Esophagus (tissue), 2 donors: Measurements from ENCODE around the gene CDKL1. TPM values are rescaled to one million over a fixed set of nuclear protein-coding genes. Genes with fewer than 3 reads are reported as not detected.

Source experiments
- polyA plus RNA-seq, 2 donors: library from polyadenylated mRNA; stranded (reverse); fragments of 200-250 nt; gene quantifications; one replicate each; pipeline ENCODE4 v1.2.3, GENCODE V29; 2013
- donor health status: healthy with polysubstance abuse.
- donor health status: Bipolar disorder and iron deficiency.

Gene CDKL1
- polyA plus RNA-seq, 2 donors, result 1.6 to 1.7 TPM

Other genes starting within 250 kb of the CDKL1 start
- gene SOS2, start 165.3 kb downstream of the CDKL1 start, polyA plus RNA-seq, result 1 to 10 TPM; 6.4 to 6.8 TPM
- gene L2HGDH, start 84.7 kb downstream of the CDKL1 start, polyA plus RNA-seq, result 1 to 10 TPM; 1.9 to 4.6 TPM
- gene DMAC2L, start 84.6 kb downstream of the CDKL1 start, polyA plus RNA-seq, result 10 to 100 TPM; 16.0 to 18.9 TPM
- gene MAP4K5, start 135.7 kb upstream of the CDKL1 start, polyA plus RNA-seq, result 10 to 100 TPM; 15.4 to 20.3 TPM
- gene ATL1, start 163.3 kb upstream of the CDKL1 start, polyA plus RNA-seq, result 1 to 10 TPM; 1.7 to 3.0 TPM